ENCODE measurements around the gene RSPO4. TPM values are rescaled to one million over a fixed set of nuclear protein-coding genes. Genes with fewer than 3 reads are reported as not detected.

RSPO4 gene
- total RNA-seq, 2 donors from 2014 or later: 0.08 to 0.12 TPM

GRCh38 chr20:1013566-1014340, 11.6 kb upstream of the RSPO4 start:
- Histone ChIP-seq H3K9me3 (no peaks in the 10 kb centered on the region), H3K27me3 (no peaks in the 10 kb centered on the region), H3K4me3 (no peak overlapping the region), H3K27ac (no peak overlapping the region), H3K36me3 (no peaks in the 10 kb centered on the region), H3K4me1 (no peaks in the 10 kb centered on the region), H3K9ac (ENCODE audit: low read depth in 2 of 2, low read length in 2 of 2) (no peak overlapping the region)
- no peak for TF ChIP-seq CTCF (IDR thresholded peaks at IDR 0.05)
- no peak for DNase-seq
- intact Hi-C loops (cut with DNase I): no loop called here

GRCh38 chr20:1012359-1013168, 10.5 kb upstream of the RSPO4 start:
- Histone ChIP-seq H3K27ac (no peak overlapping the region), H3K36me3 (no peaks in the 10 kb centered on the region), H3K4me1 (no peaks in the 10 kb centered on the region), H3K27me3 (no peaks in the 10 kb centered on the region), H3K9ac (ENCODE audit: low read depth in 2 of 2, low read length in 2 of 2) (no peak overlapping the region), H3K9me3 (no peaks in the 10 kb centered on the region), H3K4me3 (no peak overlapping the region)
- intact Hi-C loops (cut with DNase I): no loop called here
- no peak for TF ChIP-seq CTCF (IDR thresholded peaks at IDR 0.05)
- no peak for DNase-seq

DNA sequence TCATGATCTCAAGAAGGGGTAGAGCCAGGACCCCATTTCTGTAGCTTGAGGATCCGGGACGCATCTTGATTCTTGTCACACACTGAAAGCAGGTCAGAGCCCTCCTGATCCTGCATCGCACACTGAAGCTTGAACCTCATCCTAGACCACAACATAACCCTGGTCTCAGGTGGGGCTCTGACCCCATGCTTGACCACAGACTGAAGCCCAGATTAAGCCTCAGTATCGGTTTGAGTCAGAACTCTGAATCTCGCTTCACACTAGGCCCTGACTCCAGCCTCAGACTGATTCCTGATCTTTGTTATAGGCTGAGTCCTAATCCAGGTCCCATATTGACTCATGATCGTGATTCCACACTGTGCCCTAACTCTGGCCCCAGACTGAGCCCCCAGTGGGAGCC, 8.5 kb upstream of the RSPO4 start:
- no peaks in the 10 kb centered on the region for H3K9me3 ChIP-seq
- H3K27me3 ChIP-seq: no peaks in the 10 kb centered on the region
- no peak for TF ChIP-seq CTCF (IDR thresholded peaks at IDR 0.05)
- no peaks in the 10 kb centered on the region for H3K4me1 ChIP-seq
- no peaks in the 10 kb centered on the region for H3K36me3 ChIP-seq
- intact Hi-C loops (cut with DNase I): no loop called here
- H3K4me3 ChIP-seq: no peak overlapping the region
- DNase-seq: no peak
- H3K27ac ChIP-seq: no peak overlapping the region
- no peak overlapping the region for H3K9ac ChIP-seq (ENCODE audit: low read depth in 2 of 2, low read length in 2 of 2)

- no peak for TF ChIP-seq CTCF (IDR thresholded peaks at IDR 0.05)
- Histone ChIP-seq H3K27ac (no peak overlapping the region), H3K4me1 (no peaks in the 10 kb centered on the region), H3K27me3 (peaks cover 23% of the 10 kb centered on the region), H3K4me3 (no peak overlapping the region), H3K9ac (ENCODE audit: low read depth in 2 of 2, low read length in 2 of 2) (no peak overlapping the region), H3K36me3 (no peaks in the 10 kb centered on the region), H3K9me3 (no peaks in the 10 kb centered on the region)
- DNase-seq: peak; percentile 47
- intact Hi-C loops (cut with DNase I): no loop called here
Observed at GRCh38 chr20:1005452-1006027, 3.4 kb upstream of the RSPO4 start.

GRCh38 chr20:1003920-1004697, 2.0 kb upstream of the RSPO4 start:
- no peak for TF ChIP-seq CTCF (IDR thresholded peaks at IDR 0.05)
- Histone ChIP-seq H3K4me1 (no peaks in the 10 kb centered on the region), H3K9me3 (no peaks in the 10 kb centered on the region), H3K4me3 (no peak overlapping the region), H3K27ac (no peak overlapping the region), H3K36me3 (no peaks in the 10 kb centered on the region), H3K27me3 (peaks cover 23% of the 10 kb centered on the region), H3K9ac (ENCODE audit: low read depth in 2 of 2, low read length in 2 of 2) (no peak overlapping the region)
- intact Hi-C loops (cut with DNase I): no loop called here
- no peak for DNase-seq

Measured in colonic mucosa (tissue), 4 donors.